HEK293 (cell line): Measurements from ENCODE around the gene TMEM9B.
"Not testable (repeated sequence)": the region's sequence is repeated elsewhere in the genome, so short reads cannot be mapped to it uniquely, and the experiment has no call there.

Experiments used
- CTCF ChIA-PET: fragments of 350-600 bp; formaldehyde crosslinking; extraction: SDS; loops from one replicate; lab custom pipeline; 2021; ENCODE audit warnings: antibody characterized with exemption; lab: Yijun Ruan, JAX
- POLR2A ChIA-PET: fragments of 300-600 bp; formaldehyde crosslinking; extraction: SDS; loops from one replicate; lab custom pipeline; 2020; ENCODE audit warnings: antibody characterized with exemption, inconsistent platforms; lab: Yijun Ruan, JAX
- H3K27ac ChIP-seq: fragments of 200-500 bp; sonication (Bioruptor generic); 2 replicates; pipeline ENCODE4 v1.5.1; 2014; ENCODE audit warnings: low read depth, low read length, control low read depth, inconsistent platforms; ENCODE audit errors: extremely low read depth
- H3K36me3 ChIP-seq, 2 experiments: fragments of 200-500 bp in 1 of 2; sonication (Bioruptor generic) in 1 of 2; 1 replicate in 1 of 2; 2 replicates in 1 of 2; pipeline ENCODE4 v1.5.1; 2014 to 2017; ENCODE audit warnings: inconsistent platforms in 2 of 2, low read length in 2 of 2; ENCODE audit not compliant: control insufficient read depth in 2 of 2, insufficient read depth in 1 of 2
- H3K4me1 ChIP-seq: fragments of 200-500 bp; sonication (Bioruptor generic); 2 replicates; pipeline ENCODE4 v1.5.1; 2014; ENCODE audit warnings: mild to moderate bottlenecking, low read length, inconsistent platforms; ENCODE audit not compliant: control insufficient read depth, insufficient read depth
- H3K4me3 ChIP-seq: 2 replicates; pipeline ENCODE4 v1.5.1; 2011; ENCODE audit warnings: low read depth, mild to moderate bottlenecking, control low read depth, low read length, moderate library complexity
- H3K9me3 ChIP-seq: fragments of 200-500 bp; sonication (Bioruptor generic); 2 replicates; pipeline ENCODE4 v1.5.1; 2014; ENCODE audit warnings: low read depth, low read length, inconsistent platforms; ENCODE audit not compliant: control insufficient read depth, insufficient read depth
- MZF1 ChIP-seq: fragments of 450-650 bp; formaldehyde crosslinking; IDR thresholded peaks from 2 replicates; pipeline ENCODE4 v1.5.1; 2017; ENCODE audit warnings: missing biosample characterization, missing genetic modification characterization, borderline replicate concordance
- REPIN1 ChIP-seq: fragments of 450-650 bp; formaldehyde crosslinking; IDR thresholded peaks from 2 replicates; pipeline ENCODE4 v1.5.1; 2017; ENCODE audit warnings: missing biosample characterization, missing genetic modification characterization, low read depth
- TRIM28 ChIP-seq: IDR thresholded peaks from 2 replicates; pipeline ENCODE4 v1.6.1; 2011; ENCODE audit warnings: low read length, control low read depth, borderline replicate concordance
- ZBTB11 ChIP-seq: fragments of 450-650 bp; formaldehyde crosslinking; conservative IDR thresholded peaks from 2 replicates; pipeline ENCODE4 v1.5.1; 2016; ENCODE audit warnings: low read depth, missing biosample characterization, missing genetic modification characterization
- ZNF114 ChIP-seq: fragments of 450-650 bp; formaldehyde crosslinking; IDR thresholded peaks from 2 replicates; pipeline ENCODE4 v1.5.0; 2017; ENCODE audit warnings: missing biosample characterization, missing genetic modification characterization
- ZNF148 ChIP-seq: fragments of 450-650 bp; formaldehyde crosslinking; IDR thresholded peaks from 2 replicates; pipeline ENCODE4 v1.5.0; 2017; ENCODE audit warnings: missing biosample characterization, missing genetic modification characterization, borderline replicate concordance
- ZNF16 ChIP-seq: fragments of 450-650 bp; formaldehyde crosslinking; IDR thresholded peaks from 2 replicates; pipeline ENCODE4 v1.5.1; 2016; ENCODE audit warnings: low read depth, missing biosample characterization, missing genetic modification characterization
- ZNF174 ChIP-seq: fragments of 450-650 bp; formaldehyde crosslinking; IDR thresholded peaks from 2 replicates; pipeline ENCODE4 v1.5.0; 2017; ENCODE audit warnings: missing biosample characterization, mild to moderate bottlenecking, missing genetic modification characterization
- ZNF23 ChIP-seq: fragments of 450-650 bp; formaldehyde crosslinking; IDR thresholded peaks from 2 replicates; pipeline ENCODE4 v1.5.1; 2016; ENCODE audit warnings: missing biosample characterization, missing genetic modification characterization, borderline replicate concordance
- ZNF26 ChIP-seq: fragments of 450-650 bp; formaldehyde crosslinking; IDR thresholded peaks from 2 replicates; pipeline ENCODE4 v1.5.1; 2016; ENCODE audit warnings: missing biosample characterization, missing genetic modification characterization
- ZNF391 ChIP-seq: fragments of 450-650 bp; formaldehyde crosslinking; IDR thresholded peaks from 2 replicates; pipeline ENCODE4 v1.5.1; 2016; ENCODE audit warnings: low read depth, missing biosample characterization, missing genetic modification characterization, borderline replicate concordance
- ZNF404 ChIP-seq: fragments of 450-650 bp; formaldehyde crosslinking; IDR thresholded peaks from 2 replicates; pipeline ENCODE4 v1.5.1; 2017; ENCODE audit warnings: missing biosample characterization, missing genetic modification characterization
- ZNF426 ChIP-seq: fragments of 450-650 bp; formaldehyde crosslinking; IDR thresholded peaks from 2 replicates; pipeline ENCODE4 v1.5.1; 2017; ENCODE audit warnings: missing biosample characterization, missing genetic modification characterization, mild to moderate bottlenecking, inconsistent platforms, moderate library complexity
- ZNF48 ChIP-seq: fragments of 450-650 bp; formaldehyde crosslinking; IDR thresholded peaks from 2 replicates; pipeline ENCODE4 v1.5.1; 2016; ENCODE audit warnings: missing biosample characterization, missing genetic modification characterization
- ZNF571 ChIP-seq: fragments of 450-650 bp; formaldehyde crosslinking; IDR thresholded peaks from 2 replicates; pipeline ENCODE4 v1.5.0; 2017; ENCODE audit warnings: missing biosample characterization, missing genetic modification characterization
- ZNF610 ChIP-seq: fragments of 450-650 bp; formaldehyde crosslinking; IDR thresholded peaks from 2 replicates; pipeline ENCODE4 v1.5.1; 2016; ENCODE audit warnings: missing biosample characterization, missing genetic modification characterization, borderline replicate concordance
- ZNF629 ChIP-seq: fragments of 450-650 bp; formaldehyde crosslinking; IDR thresholded peaks from 2 replicates; pipeline ENCODE4 v1.5.1; 2017; ENCODE audit warnings: missing biosample characterization, missing genetic modification characterization
- ZNF664 ChIP-seq: fragments of 450-650 bp; formaldehyde crosslinking; IDR thresholded peaks from 2 replicates; pipeline ENCODE4 v1.5.1; 2016; ENCODE audit warnings: missing biosample characterization, missing genetic modification characterization
- ZNF776 ChIP-seq: fragments of 450-650 bp; formaldehyde crosslinking; IDR thresholded peaks from 2 replicates; pipeline ENCODE4 v1.5.0; 2017; ENCODE audit warnings: missing biosample characterization, missing genetic modification characterization, borderline replicate concordance

The TMEM9B gene

DNA sequence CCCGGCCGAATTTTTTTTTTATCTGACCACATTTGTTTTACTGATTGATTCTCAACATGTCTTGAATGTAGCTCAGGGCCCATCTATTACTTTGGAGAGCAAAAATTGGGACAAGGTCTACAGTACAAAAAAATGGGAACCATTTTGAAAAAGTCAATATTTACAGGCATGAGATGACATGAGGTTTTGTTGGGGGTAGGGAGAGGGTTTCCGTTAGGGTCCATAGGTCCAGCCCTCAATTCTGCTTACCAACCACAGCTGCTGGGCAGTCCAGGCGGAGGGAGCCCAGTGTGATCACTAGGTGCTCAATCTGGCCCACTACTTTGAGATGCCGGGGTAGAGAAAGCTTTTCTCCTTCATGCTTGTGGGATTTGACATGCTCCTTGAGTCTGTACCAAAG is 21.2 kb upstream of the TMEM9B start (continued):
- TF ChIP-seq ZNF148 = no peak
- no peak for TF ChIP-seq ZNF114 (tag by site-specific recombination)
- TF ChIP-seq TRIM28 = no peak
- no peak for TF ChIP-seq ZNF391 (tag by site-specific recombination)
- TF ChIP-seq ZNF776 (tag by site-specific recombination) = no peak

DNA sequence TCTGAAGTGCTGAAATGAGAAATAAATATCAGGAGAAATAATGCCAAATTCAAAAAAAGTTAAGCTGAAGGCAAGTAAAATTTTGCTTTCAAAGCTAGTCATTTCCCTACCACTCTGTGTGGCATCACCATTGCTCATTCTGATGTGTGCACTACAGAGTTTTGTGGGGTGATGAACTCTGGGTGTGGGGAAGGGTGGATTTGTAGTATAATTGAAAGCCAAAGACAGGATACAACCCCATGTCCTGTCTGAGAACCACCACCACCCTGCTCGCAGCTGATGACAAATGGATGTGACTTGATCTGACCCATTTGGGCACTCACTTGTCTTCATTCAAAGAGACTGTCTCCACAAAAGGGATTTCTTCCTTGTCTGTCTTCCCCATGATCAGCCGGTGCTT is 19.3 kb upstream of the TMEM9B start:
- ChIA-PET CTCF (interaction anchor here (0.6 kb wide), 1 partner anchor 706 kb away, joined by 3 read pairs; no protein-coding TSS in a partner anchor), POLR2A (no interaction called here)
- H3K4me3 ChIP-seq = no peak overlapping the region
- H3K27ac ChIP-seq = no peak overlapping the region
- H3K36me3 ChIP-seq = peaks cover 0 to 33% of the 10 kb centered on the region in 2 experiments; a peak in 1 of 3 replicates
- no peaks in the 10 kb centered on the region for H3K9me3 ChIP-seq
- TF ChIP-seq ZNF174 (no peak), ZNF404 (no peak), ZNF23 (tag by site-specific recombination) (no peak), MZF1 (no peak), REPIN1 (tag by site-specific recombination) (no peak), ZNF426 (tag by site-specific recombination) (no peak), ZNF571 (no peak), ZNF48 (tag by site-specific recombination) (no peak), ZNF610 (tag by site-specific recombination) (no peak)
- H3K4me1 ChIP-seq = no peaks in the 10 kb centered on the region

- Histone ChIP-seq H3K4me3 (no peak overlapping the region), H3K36me3 (peaks cover 0 to 29% of the 10 kb centered on the region in 2 experiments; a peak in 1 of 3 replicates), H3K27ac (no peak overlapping the region)
- POLR2A ChIA-PET = no interaction called here
- TF ChIP-seq ZNF664 (no peak), ZNF26 (tag by site-specific recombination) (no peak), ZNF16 (no peak)
- TF ChIP-seq, all 188 proteins: peak for 0
- CTCF ChIA-PET = interaction anchor here (0.7 to 1.6 kb wide), 3 partner anchors 35 to 661 kb away, joined by 3 to 9 read pairs (median 4); no protein-coding TSS in a partner anchor
- Histone ChIP-seq H3K4me1 (no peaks in the 10 kb centered on the region), H3K9me3 (no peaks in the 10 kb centered on the region)
Measured at GRCh38 chr11:8980485-8980884, 16.2 kb upstream of the TMEM9B start.

DNA sequence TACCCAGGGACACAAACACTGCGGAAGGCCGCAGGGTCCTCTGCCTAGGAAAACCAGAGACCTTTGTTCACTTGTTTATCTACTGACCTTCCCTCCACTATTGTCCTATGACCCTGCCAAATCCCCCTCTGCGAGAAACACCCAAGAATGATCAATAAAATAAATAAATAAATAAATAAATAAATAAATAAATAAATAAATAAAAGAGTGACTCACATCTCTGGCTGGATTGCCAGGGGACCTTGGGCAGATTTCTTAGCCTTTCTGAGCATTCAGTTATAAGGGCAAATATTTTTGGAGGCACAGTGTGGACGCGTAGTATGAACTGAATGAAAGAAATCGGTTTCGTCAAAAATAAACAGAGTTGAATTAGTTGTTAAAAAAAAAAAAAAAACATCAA is 15.1 kb upstream of the TMEM9B start:
- H3K9me3 ChIP-seq, POLR2A ChIA-PET, H3K4me3 ChIP-seq, CTCF ChIA-PET, H3K27ac ChIP-seq, H3K4me1 ChIP-seq: not testable (repeated sequence)
- peaks cover 0 to 29% of the 10 kb centered on the region in 2 experiments; a peak in 1 of 3 replicates for H3K36me3 ChIP-seq
- TF ChIP-seq ZBTB11 (tag by site-specific recombination) = peak; percentile 60
- 0 out of 2 replicates have a peak, but pooled peaks have one; percentile 14 for TF ChIP-seq ZNF629 (tag by site-specific recombination)
